Measurements from ENCODE around the gene BAX. TPM values are rescaled to one million over a fixed set of nuclear protein-coding genes. Genes with fewer than 3 reads are reported as not detected.

The BAX gene
- total RNA-seq, 1 donor from 2014 or later, result 286 TPM

DNA sequence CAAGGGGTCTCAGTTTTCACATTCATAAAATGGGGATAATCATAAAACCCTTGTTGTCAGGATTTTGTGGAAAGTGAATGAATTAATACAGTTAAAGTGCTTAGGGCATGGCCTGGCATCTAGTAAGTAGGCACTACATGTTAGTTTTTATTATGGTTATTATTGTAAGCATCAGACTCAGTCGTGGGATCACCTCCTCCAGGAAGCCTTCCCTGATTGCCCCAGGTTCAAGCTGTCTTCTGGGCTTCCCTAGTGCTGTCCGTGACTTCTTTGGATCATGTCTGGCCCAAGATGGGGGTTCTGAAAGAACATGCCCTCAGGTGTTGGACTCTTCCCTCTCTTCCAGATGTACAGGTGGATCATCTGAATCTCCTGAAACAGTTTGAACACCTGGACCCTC lies 43.9 kb upstream of the BAX start:
- H3K27me3 Mint-ChIP-seq (ENCODE audit: unreplicated experiment), result no peaks in the 10 kb centered on the region
- peak overlapping the region; percentile 21 for H3K4me3 Mint-ChIP-seq (ENCODE audit: unreplicated experiment)
- no peaks in the 10 kb centered on the region for H3K9me3 Mint-ChIP-seq (ENCODE audit: unreplicated experiment)
- DNase-seq (ENCODE audit: low spot score), result no peak
- H3K27ac Mint-ChIP-seq (ENCODE audit: unreplicated experiment), result no peak overlapping the region
- no peaks in the 10 kb centered on the region for H3K4me1 Mint-ChIP-seq (ENCODE audit: unreplicated experiment)
- TF ChIP-seq, protein P1, sequence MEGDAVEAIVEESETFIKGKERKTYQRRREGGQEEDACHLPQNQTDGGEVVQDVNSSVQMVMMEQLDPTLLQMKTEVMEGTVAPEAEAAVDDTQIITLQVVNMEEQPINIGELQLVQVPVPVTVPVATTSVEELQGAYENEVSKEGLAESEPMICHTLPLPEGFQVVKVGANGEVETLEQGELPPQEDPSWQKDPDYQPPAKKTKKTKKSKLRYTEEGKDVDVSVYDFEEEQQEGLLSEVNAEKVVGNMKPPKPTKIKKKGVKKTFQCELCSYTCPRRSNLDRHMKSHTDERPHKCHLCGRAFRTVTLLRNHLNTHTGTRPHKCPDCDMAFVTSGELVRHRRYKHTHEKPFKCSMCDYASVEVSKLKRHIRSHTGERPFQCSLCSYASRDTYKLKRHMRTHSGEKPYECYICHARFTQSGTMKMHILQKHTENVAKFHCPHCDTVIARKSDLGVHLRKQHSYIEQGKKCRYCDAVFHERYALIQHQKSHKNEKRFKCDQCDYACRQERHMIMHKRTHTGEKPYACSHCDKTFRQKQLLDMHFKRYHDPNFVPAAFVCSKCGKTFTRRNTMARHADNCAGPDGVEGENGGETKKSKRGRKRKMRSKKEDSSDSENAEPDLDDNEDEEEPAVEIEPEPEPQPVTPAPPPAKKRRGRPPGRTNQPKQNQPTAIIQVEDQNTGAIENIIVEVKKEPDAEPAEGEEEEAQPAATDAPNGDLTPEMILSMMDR (IDR thresholded peaks at IDR 0.05; ENCODE audit: unreplicated experiment), result no peak
- H3K36me3 Mint-ChIP-seq (ENCODE audit: low read depth, unreplicated experiment), result peaks cover 45% of the 10 kb centered on the region

GRCh38 chr19:48913114-48913889 lies 41.4 kb upstream of the BAX start:
- DNase-seq (ENCODE audit: low spot score), result no peak
- H3K27ac Mint-ChIP-seq (ENCODE audit: unreplicated experiment), result no peak overlapping the region
- H3K4me3 Mint-ChIP-seq (ENCODE audit: unreplicated experiment), result peak overlapping the region; percentile 82
- no peaks in the 10 kb centered on the region for H3K4me1 Mint-ChIP-seq (ENCODE audit: unreplicated experiment)
- TF ChIP-seq, protein P1 (IDR thresholded peaks at IDR 0.05; ENCODE audit: unreplicated experiment), result no peak
- no peaks in the 10 kb centered on the region for H3K9me3 Mint-ChIP-seq (ENCODE audit: unreplicated experiment)
- no peaks in the 10 kb centered on the region for H3K27me3 Mint-ChIP-seq (ENCODE audit: unreplicated experiment)
- peaks cover 44% of the 10 kb centered on the region for H3K36me3 Mint-ChIP-seq (ENCODE audit: low read depth, unreplicated experiment)

DNA sequence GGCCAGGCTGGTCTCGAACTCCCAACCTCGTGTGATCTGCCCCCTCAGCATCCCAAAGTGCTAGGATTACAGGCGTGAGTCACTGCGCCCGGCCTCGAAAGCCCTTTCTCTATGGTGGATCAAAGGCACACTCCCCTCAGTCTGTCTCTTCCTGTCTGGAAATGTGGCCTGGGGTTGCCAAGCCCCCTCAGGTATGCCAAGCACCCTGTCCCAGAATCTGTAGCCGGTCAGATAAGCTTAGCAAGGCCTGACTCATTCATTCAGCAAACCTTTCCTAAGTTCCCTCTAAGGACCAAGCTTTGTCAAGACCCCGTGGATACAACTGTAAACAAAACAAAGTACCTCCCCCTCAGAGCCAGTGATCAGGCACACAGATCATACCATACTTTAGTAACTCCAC lies 40.5 kb upstream of the BAX start:
- TF ChIP-seq, protein P1 (IDR thresholded peaks at IDR 0.05; ENCODE audit: unreplicated experiment), result no peak
- Mint-ChIP-seq H3K36me3 (ENCODE audit: low read depth, unreplicated experiment) (peaks cover 37% of the 10 kb centered on the region), H3K4me3 (ENCODE audit: unreplicated experiment) (peak overlapping the region; percentile 65), H3K27me3 (ENCODE audit: unreplicated experiment) (no peaks in the 10 kb centered on the region), H3K27ac (ENCODE audit: unreplicated experiment) (no peak overlapping the region), H3K4me1 (ENCODE audit: unreplicated experiment) (no peaks in the 10 kb centered on the region), H3K9me3 (ENCODE audit: unreplicated experiment) (no peaks in the 10 kb centered on the region)
- DNase-seq (ENCODE audit: low spot score), result no peak

GRCh38 chr19:48915757-48916156 lies 38.9 kb upstream of the BAX start:
- Mint-ChIP-seq H3K27ac (ENCODE audit: unreplicated experiment) (no peak overlapping the region), H3K36me3 (ENCODE audit: low read depth, unreplicated experiment) (peaks cover 34% of the 10 kb centered on the region), H3K4me3 (ENCODE audit: unreplicated experiment) (no peak overlapping the region), H3K9me3 (ENCODE audit: unreplicated experiment) (no peaks in the 10 kb centered on the region), H3K27me3 (ENCODE audit: unreplicated experiment) (peaks cover 2% of the 10 kb centered on the region), H3K4me1 (ENCODE audit: unreplicated experiment) (no peaks in the 10 kb centered on the region)
- DNase-seq (ENCODE audit: low spot score), result no peak
- TF ChIP-seq, protein P1 (IDR thresholded peaks at IDR 0.05; ENCODE audit: unreplicated experiment), result no peak

GRCh38 chr19:48918071-48918470 lies 36.6 kb upstream of the BAX start:
- Mint-ChIP-seq H3K4me1 (ENCODE audit: unreplicated experiment) (no peaks in the 10 kb centered on the region), H3K36me3 (ENCODE audit: low read depth, unreplicated experiment) (peaks cover 26% of the 10 kb centered on the region), H3K9me3 (ENCODE audit: unreplicated experiment) (no peaks in the 10 kb centered on the region), H3K27me3 (ENCODE audit: unreplicated experiment) (peaks cover 4% of the 10 kb centered on the region), H3K4me3 (ENCODE audit: unreplicated experiment) (no peak overlapping the region), H3K27ac (ENCODE audit: unreplicated experiment) (no peak overlapping the region)
- no peak for DNase-seq (ENCODE audit: low spot score)
- TF ChIP-seq, protein P1 (IDR thresholded peaks at IDR 0.05; ENCODE audit: unreplicated experiment), result no peak
